HG03103 (cell line): ENCODE results near the gene DTNB.
A peak's percentile ranks its signal among the peaks of the same experiment; 100 is the strongest.

Experiments used
- ATAC-seq: cut with Tn5 transposase; IDR thresholded peaks from one replicate; pipeline ENCODE4 v1.9.1; 2021; ENCODE audit warnings: low read depth; ENCODE audit not compliant: unreplicated experiment

Gene DTNB

DNA sequence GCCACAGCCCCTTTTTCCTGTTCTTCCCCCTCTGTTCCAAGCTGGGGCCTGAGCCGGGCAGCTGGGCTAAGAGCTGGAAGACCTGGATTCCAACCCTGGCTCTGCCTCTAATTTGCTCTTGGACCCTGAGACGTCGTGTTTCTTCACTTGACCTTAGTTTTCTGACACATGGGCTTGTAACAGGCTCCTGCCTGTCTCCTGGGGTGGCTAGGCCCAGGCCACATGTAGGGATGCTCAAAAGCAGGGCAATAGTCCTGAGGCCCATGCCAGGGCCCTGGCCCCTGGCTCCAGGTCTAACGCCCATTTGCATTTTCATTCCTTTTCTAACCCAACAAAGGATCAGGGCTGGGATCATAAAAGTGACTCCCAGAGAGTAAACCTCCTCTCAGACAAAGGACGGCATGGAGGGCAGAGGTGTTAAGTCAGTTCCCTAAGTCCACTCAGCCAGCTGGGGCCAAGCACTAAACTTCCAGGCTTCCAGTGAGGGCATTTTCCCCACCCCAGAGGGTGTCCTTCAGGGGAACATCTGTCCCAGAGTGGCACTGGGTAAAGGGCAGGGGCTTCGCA, 315.0 kb downstream of the DTNB start:
- no peak for ATAC-seq

DNA sequence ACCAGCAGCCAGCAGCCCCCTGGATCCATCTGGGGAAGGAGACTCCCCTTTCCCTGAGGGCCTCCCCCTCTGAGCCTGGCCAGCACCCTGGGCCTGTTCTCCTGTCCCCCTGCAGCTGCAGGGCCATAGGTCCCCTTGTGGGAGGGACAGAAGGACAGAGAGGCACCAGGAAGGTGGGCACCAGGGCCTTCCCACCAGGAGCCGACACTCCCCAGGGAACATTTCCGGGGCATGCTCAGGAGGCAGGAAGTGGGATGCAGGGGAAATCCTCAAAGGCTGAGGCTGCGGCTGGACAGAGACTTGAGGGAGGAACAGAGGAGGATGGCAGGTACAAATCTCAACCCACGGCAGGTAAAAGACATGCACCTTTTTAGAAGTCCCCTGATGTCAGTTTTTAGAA, 317.3 kb downstream of the DTNB start:
- ATAC-seq = no peak

GRCh38 chr2:25355270-25355669, 318.1 kb downstream of the DTNB start:
- ATAC-seq = no peak

DNA sequence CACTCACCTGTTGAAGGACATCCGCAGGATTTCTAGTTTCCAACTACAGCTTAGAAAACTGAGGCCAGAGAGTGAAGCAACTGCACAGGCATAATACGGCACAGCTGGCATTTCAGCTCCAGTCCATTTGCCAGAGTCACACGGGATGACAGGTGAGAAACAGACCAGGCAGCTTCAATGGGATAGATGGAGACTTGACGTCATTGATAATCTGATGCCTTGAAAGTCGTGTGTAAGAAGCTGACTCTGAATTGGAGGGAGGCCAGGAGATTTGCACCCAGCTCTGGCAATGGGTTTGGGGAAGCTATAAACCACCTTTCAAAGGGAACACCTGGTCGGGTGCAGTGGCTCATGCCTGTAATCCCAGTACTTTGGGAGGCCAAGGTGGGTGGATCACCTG, 319.3 kb downstream of the DTNB start:
- no peak for ATAC-seq

DNA sequence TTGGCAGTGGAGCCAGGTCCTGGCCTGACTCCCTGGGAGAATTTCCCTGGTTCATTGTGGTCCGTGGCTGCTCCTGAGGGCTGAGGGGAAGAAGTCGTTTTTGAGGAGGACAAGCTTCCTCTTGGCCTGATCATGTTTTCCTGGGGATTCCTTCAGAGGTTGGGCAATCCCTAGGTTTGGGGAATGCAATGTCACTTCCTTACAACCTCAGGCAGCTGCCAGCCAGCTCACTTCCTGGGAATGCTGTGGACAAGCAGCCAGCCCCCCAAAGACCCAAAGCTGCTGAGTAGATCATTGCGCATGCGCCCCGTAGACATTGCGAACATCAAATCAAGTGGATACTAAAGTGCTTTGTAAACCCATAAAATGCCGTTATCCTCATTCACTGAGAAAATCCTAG, 324.0 kb downstream of the DTNB start:
- ATAC-seq = no peak

GRCh38 chr2:25347846-25348245, 325.5 kb downstream of the DTNB start:
- ATAC-seq = no peak

DNA sequence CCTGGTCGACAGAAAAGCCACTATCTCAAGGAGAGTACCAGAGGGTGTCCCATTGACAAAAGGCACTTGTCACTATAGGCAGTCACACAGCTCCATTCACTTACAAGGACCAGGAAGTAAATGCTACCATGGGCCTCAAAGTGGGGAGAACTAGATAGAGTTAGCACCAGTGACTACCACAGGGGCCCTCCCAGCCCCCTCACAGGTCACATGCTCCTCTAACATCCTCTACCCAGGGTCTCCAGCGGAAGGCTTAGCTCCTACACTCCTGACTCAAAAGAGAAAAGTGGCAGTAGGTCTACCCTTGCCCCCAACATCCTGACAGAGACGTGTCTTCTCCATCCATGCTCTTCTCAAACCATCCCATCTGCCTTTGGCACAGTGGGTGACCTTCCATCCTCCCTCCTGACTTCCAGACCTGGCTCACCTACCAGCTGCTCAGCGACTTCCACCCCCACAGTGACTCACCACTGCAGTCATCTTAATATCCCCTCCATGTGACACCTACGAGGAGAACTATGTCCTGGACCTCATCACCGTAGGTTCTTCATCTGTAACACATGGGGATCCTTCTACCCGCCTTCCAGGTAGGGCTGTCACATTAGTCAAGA, 326.1 kb downstream of the DTNB start:
- no peak for ATAC-seq

DNA sequence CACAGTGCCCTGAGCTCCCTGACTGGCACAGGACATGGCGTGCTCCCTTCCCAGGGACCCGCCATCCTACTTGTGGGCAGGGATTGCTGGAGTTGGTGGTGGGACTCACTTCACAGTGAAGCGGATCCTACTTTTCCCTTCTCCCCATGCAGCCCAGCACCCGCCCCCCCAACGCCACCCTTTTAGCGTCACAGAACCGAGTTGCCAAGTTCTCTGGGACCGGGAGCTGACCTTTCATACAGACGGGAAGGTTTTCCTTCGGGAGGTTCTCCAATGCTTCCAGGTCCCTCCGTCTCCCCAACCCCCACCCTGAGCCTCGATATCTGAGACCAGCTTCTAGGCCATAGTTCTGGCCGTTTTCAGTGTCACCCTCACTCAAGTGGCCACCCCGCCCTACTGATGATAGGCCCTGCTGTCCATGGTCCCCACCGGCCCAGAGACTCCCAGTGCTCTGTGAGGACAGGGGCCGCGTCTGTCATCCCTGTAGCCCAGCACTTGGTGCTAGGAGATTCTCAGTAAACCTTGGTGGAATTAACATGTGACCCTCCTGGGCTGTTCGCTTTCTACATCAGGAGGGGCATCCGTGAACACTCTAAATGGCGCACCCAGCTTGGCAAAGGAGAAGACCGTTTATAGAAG, 330.1 kb downstream of the DTNB start:
- ATAC-seq = no peak

DNA sequence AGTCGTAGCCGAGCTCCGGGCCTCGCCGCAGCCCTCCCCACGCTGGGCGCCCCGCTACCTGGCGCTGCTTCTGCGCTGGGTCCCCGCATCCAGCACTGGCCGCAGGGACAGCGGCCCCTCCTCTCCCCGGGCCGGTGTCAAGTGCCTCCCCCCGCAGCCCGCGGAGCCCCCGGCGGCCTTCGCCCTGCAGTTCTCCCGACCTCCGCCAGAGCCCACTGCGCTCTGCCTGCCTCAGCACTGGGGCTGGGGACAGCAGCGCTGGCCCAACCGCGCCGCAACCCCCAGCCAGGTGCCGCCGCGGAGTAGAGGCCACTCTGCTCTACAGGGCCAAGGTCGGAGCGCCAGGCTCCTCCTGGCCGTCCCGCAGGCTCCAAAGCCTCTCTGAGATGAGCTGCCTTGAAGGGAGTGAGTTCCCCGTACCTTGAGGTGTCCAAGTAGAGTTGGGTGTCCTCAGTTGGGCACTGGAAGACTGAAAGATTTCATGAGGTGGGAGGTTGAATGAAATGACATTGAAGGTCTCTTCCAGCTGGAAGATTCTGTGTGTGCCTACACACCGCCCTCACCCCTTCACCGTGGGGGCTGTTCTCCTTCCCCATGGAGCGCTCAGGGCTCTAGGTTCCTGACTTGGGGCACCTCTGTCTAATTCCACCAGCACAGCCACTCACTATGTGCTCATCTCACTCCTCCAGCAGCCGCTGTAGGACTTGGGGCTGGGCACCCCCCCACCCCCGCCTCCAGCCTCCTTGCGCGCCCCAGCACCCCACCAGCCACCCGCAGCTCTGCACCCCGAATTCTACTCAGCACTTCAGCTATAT, 330.8 kb downstream of the DTNB start:
- peak; percentile 65 for ATAC-seq

DNA sequence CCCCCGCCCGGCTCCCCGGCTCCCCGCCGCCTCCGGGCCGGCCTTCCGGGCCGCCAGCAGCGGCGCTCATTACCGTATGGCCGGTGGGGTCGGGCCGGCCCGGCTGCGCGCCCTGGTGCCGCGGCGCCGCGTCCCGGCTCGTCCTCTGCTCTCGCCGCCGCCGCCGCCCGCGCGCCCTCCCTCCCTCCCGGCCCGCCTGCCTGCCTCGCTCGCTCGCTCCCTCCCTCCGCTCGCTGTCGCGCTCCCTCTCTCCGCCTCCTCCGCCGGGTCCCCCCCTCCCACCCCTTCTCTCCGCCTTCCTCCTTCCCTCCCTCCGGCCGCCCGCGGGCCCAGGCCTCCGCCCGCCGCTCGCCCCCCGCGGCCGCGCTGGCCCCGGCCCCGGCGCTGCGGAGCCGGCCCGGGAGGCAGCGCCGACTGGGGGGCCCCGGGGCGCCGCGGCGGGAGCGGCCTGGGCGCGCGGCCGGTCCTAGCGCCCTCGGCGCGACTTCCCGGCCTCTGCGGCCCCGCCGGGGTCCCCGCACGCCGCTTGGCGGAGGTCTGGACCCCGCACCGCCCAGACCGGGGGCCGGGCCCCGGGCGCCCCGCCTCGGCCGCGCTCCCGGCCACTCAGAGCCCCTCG, 331.5 kb downstream of the DTNB start, which contains the start of gene DNMT3A:
DNMT3A (minus strand) TSS at position 173 of the 619 bp plus-strand sequence. CDS start 27,941 bp downstream, outside the sequence.
- peak; percentile 35 for ATAC-seq

GRCh38 chr2:25341011-25341727, 332.2 kb downstream of the DTNB start:
- ATAC-seq = peak; percentile 13

DNA sequence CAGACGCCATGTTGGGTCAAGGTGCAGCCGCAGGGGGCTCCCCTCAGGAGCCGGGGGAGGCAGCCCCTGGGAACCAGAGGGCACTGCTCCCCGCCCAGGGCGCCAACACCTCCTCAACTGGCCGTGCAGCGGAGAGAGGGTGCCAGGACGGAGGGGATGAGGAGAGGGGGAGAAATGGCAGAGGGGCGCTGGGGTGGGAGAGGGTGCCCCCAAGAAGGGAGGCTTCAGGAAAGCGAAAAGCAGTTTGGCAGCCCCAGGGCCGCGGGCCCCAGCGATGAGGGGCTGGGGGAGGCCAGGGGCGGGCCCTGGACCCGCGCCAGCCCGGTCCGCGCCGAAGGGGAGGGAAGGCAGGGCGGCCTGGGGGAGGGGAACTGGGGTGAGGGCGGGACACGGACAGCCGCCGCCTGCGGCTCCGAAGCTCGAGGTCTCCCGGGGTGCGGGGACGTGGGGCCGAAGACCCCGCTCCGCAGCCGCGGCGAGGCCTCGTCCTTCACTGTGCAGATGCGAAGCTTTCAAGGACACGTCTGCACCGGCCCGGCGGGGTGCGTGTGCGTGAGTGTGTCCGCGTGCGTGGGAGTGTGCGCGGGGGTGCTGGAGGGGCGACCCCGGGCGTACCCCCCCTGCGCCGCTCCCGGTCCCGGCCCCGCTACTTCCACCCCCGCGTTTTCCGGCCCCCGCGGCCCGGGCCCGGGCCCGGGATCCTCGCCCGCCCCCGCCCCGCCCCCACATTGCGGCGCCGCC, 333.0 kb downstream of the DTNB start:
- no peak for ATAC-seq

- no peak for ATAC-seq
Observed at GRCh38 chr2:25339791-25340180, 333.6 kb downstream of the DTNB start.

DNA sequence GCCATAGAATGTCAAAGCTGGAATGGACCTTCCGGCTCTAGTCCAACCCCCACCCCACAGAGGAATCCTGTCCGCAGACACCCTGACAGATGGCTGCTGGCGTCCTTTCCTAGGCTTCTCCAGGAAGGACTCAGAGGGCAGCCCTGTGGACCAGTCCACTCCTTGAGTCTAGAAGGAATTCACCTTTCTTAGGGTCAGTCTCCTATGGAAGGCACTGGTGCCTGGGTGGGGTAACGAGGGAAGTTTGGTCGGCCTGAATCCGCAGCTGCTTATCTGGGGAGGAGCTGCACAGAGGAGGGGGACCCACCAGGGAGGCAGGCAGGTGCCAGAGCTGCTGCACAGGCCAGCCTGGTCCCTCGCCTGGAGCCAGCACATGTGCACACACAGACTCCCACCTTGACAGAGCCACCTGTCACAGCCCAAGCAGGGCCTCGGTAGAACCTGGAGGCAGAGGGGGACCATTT, 334.1 kb downstream of the DTNB start:
- no peak for ATAC-seq

GRCh38 chr2:25338401-25338800, 335.0 kb downstream of the DTNB start:
- no peak for ATAC-seq

GRCh38 chr2:25337891-25338290, 335.5 kb downstream of the DTNB start:
- no peak for ATAC-seq

- ATAC-seq = no peak
Observed at GRCh38 chr2:25337276-25337675, 336.1 kb downstream of the DTNB start.

DNA sequence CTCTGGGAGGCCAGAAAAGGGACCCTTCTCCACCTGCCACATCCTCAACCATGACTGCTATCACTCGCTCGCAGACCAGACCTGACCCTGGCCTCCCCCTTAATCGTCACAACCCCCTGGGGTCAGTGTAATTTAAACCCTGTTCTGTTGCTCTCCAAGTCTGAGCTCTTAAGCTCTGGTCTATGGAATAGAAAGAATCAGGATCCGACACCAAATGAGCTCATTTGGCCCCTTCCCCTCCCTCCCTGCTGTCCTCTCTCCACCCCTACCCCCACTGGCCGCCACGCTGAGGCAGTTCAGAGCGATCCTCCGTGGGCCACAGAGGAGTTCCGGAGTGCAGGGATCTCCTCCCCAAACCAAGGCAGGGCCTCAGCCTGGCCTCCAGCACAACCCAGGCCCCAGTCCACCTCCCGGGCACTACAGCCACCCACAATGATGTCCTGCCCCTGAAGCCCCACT, 337.0 kb downstream of the DTNB start:
- no peak for ATAC-seq

- ATAC-seq = no peak
Observed at GRCh38 chr2:25335971-25336370, 337.4 kb downstream of the DTNB start.
